COR-L47 (cell line): ENCODE data around the gene C10orf90.
"Not testable (repeated sequence)": the region's sequence is repeated elsewhere in the genome, so short reads cannot be mapped to it uniquely, and the experiment has no call there.

ENCODE experiments used
- DNase-seq: peaks from one replicate; lab custom pipeline; 2025; lab: John Stamatoyannopoulos, UW

C10orf90 gene

DNA sequence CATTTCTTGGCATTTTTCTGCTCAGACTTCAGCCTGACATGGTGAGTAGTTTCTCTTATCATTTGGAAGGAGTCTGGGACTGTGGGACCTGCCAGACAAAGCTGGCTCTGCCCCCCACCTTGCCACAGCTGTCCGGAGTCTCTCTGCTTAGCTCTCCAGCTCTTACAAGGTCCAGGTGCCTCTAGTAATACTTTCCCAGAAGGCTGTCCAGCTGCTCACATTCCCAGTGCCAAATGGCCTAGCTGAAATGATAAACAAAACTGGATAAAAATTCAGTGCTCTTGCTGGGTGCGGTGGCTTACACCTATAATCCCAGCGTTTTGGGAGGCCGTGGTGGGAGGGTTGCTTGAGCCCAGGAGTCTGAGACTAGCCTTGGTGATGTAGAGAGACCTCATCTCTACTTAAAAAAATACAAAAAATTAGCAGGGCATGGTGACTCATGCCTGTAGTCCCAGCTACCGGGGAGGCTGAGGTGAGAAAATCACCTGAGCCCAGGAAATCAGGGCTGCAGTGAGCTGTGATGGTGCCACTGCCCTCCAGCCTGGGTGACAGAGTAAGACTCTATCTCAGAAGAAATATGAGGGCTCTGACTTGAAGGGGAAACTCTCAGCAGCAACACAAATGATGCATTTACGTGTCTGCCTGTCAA, 86.8 kb downstream of the C10orf90 start:
- DNase-seq: no peak

- DNase-seq: no peak
Observed at GRCh38 chr10:126581648-126582046, 88.8 kb downstream of the C10orf90 start.

GRCh38 chr10:126580873-126581647, 89.4 kb downstream of the C10orf90 start:
- no peak for DNase-seq

DNA sequence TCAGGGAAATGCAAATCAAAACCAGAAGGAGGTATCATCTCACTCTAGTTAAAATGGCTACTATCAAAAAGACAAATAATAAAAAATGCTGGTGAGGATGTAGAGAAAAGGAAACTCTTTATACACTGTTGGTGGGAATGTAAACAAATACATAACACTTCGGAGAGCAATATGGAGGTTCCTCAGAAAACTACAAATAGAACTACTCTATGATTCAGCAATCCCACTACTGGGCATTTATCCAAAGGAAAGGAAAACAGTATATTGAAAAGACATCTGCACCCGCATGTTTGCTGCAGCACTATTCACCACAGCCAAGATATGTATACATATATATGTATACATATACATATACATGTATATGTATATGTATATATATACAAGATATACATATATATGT, 94.2 kb downstream of the C10orf90 start:
- no peak for DNase-seq

- DNase-seq: no peak
Observed at GRCh38 chr10:126570621-126571602, 99.6 kb downstream of the C10orf90 start.

DNA sequence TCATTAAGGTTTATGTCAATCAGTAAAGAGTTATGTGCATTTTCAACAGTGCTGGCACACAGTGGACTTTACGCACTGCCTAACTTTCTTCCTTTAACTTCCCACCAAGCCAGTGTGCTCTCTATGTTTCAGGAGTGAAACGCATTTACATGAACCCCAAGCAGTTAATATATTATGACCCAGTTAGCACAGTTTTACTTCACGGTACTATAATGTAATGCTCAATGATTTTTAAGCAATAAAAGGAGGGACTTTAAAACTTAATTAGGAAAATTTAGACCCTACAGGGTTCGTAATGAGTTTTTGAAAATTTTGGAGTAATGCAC, 100.3 kb downstream of the C10orf90 start:
- DNase-seq: no peak

- no peak for DNase-seq
Observed at GRCh38 chr10:126569513-126570244, 100.8 kb downstream of the C10orf90 start.

DNA sequence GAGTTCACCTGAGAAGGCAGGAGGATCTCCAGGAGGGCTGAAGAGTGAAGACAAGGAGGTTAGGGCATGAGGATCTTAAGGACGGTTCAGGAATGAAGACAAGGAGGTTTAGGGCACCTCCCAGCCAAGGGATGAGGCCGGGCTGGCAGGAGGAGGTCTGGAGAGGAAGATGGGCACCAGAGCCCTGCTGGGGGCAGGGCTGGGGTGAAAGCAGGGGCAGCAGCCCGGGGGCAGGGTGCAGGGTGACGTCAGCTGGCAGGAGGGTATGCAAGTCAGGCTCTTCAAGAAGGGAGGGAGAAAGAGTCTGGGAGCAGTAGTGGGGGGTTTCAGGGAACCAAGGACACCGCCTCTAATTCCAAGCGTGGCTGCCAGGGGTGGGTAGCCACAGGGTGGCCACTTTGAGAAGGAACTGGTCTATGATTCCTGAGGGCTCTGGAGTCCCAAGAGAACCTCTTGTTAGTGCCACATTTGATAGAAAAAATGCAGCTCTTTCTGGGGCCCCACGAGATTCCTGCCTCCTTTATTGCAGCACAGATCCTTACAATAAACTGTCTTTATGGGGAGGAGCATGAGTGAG, 101.6 kb downstream of the C10orf90 start:
- DNase-seq: no peak

GRCh38 chr10:126565871-126566270, 104.6 kb downstream of the C10orf90 start:
- no peak for DNase-seq

DNA sequence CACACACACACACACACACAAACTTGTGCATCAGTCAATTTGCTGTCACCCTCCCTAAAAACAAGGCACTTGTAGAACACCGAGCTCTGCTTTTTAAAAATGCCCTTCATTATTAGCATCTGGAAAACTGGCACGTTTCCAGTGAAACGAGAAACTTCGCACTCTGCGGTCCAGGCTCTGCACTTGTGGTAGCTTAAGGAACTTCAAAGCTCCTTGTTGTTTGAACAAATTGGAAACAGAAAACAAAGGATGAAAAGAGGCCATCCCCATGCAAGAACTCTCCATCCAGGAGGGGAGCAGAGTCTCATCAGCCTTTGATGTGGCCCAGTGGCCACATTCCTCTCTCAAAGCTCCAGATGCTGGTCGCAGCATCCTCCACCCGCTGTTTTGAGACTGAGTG, 105.1 kb downstream of the C10orf90 start:
- DNase-seq: no peak

DNA sequence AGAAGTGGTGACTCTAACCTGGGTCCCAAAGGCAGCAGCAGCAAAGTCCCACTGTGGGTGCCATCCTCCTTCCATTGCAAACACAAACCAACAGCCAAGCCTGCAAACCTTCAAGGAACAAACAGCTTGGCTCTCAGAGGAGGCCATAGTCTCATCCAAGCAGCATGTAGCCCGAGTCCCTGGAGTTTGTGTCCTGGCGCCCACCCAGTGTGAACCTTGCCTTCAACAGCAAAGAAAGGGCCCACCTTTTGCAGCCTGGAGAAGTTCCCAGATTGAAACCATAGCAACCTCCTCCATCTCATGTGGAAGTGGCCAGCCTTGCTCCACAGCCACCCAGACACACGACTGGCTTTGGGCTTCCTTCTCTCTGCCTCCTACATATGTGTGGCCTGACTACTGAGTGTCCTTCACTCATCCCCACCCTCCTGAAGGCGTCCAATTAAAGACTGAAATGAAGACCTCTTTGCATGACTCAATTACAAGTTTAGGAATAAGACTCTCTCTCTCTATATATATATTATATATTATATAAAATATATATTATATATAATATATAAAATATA, 106.1 kb downstream of the C10orf90 start:
- DNase-seq: no peak

- DNase-seq: no peak
Observed at GRCh38 chr10:126563361-126563760, 107.1 kb downstream of the C10orf90 start.

DNA sequence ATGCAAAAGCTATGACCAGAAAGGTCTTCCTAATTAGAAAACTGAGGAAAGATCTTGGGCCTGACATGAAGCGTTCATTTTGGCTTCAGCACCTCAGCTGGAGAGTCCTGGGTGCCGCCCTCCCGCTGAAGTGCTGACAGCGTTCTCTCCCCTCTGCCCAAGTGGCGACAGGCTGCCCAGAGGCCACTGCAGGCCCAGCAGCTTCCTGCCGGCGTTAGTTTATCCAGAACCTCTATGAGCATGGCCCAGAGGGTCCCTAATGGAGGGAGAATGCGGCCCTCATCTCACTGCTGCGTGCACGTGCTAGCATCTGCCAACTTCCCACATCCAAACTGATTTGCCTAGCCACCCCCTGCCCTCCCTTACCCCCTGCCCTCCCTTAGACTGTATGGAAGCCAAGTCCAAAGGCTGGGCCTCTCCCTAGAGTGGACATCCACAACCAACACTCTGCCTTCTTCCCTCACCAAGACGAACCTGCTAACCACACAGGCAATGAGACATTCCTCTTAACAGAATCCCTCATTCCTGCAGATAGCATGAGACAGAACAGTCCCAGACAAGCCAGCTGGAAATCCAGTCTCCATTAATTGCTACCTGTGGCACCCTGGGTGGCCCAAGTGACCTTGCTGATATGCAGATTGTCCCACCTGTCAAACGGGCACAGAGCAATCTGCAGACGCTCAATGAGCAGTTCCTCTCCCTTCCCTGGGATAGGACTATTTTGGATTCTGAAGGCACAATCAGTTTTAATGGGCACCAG, 108.4 kb downstream of the C10orf90 start:
- DNase-seq: no peak

DNA sequence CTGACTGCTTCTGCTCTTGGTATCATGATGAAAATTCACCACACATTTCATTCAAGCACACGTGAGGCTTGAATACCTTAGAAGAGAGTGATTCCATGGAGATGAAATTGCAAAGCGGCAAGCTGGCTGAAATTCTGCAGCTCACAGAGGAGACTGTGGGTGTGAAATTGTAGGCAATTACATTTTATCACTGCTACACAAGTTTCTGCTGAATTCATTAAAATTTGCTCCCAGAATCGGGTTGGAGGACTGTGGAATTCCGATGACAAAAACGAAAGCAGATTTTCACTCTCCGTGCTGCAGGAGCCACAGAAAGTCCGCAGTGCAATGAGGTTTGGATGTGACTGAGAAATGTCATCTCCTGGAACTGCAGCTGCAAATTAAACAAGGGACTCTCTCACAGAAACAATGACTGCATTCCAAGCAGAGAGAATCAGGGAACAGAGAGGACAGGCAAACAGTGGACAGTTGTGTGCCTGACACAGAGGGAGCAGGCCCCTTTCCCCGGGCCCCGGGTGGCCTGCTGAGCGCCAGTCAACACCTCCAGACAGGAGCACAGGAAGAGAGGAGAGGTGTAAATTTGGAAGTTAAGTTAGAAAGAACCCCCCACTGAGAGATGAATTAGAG, 109.1 kb downstream of the C10orf90 start:
- DNase-seq: no peak

DNA sequence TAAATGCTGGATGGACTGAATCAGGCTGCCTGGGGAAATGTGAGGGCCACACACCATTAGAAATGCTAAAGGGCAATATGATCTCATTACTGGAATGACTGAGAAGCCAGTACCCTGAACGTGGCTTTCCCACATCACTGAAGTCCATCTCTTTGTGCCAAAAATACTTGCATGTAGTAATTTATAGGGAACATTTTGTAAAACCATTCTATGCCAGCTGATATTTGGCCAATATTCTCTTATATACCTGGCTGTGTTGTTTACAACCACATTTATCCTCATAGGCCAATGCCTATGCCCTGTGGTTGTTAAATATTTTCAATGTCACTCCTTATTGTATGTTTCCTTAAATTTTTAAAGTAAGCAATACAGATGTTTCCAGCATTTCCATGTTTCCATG, 111.6 kb downstream of the C10orf90 start:
- DNase-seq: no peak

DNA sequence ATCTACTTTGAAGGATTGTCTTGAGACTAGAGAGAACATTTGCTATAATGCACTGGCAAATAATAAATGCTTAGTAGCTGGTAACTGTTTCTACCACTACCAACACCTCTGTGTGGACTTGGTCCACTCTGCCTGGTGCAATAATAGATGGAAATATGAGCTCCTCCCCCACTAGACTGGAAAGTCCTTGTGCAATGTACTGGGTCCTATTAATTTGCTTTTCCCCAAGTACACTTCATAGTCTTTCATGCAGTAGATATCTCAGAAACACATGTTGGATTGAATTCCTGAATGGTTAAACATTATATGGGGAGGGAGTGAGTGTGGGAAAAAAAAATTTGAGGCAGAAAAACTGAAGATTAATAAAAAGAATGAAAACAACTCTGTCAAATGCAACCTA, 119.3 kb downstream of the C10orf90 start:
- no peak for DNase-seq

DNA sequence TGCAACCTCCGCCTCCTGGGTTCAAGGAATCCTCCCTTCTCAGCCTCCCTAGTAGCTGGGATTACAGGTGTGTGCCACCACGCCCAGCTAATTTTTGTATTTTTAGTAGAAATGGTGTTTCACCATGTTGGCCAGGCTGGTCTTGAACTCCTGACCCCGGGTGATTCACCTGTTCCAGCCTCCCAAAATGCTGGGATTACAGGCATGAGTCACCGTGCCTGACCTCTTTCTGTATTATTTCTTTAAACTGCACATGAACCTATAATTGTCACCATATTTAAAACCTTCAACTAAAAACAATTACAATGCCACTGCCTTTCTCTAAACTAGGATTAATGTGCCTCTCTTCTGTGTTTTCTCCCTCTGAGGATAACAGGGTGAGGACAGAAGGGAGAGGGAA, 119.9 kb downstream of the C10orf90 start:
- DNase-seq: not testable (repeated sequence)

DNA sequence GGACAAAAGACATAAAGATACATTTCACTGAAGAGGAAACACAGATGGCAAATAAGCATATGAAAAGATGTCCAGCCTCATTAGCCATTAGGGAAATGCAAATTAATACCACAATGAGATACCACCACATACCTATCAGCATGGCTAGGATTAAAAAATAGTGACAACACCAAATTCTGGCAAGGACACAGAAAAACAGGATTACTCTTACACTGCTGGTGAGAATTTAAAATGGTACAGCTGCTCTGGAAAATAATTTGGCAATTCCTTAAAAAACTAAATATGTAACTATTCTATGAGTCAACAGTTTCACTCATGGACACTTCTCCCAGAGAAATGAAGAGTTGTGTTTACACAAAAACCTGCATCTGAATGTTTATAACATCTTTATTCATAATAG, 121.1 kb downstream of the C10orf90 start:
- no peak for DNase-seq

DNA sequence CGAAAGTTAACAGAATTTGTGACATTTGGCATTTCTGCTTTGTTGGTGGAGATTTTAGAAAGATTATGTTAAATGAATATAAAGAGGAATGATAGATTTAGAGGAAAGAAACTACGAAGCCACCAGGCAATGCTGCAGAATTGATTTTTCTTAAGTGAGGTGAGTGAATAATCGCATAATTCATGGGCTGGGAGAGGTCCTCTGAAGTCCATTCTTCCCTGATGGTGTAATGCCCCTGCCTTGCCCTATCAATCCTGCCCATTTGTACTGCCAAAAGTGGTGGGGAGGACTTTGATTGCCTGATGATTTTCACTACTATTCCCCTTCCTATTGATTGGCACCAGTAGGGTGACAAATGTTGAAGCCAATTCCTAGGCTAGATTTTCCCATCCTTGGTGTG, 125.9 kb downstream of the C10orf90 start:
- no peak for DNase-seq
